HL-60 (cell line): ENCODE results near the gene TTLL1.

Experiments used
- CTCF ChIP-seq: IDR thresholded peaks from one replicate; pipeline ENCODE4 v1.5.1; 2011; ENCODE audit warnings: low read length, control low read depth, inconsistent platforms; ENCODE audit not compliant: insufficient read depth
- POLR2AphosphoS5 ChIP-seq: IDR thresholded peaks from 2 replicates; pipeline ENCODE4 v1.6.1; 2012; ENCODE audit warnings: low read depth

GRCh38 chr22:43001271-43002201 is 87.7 kb downstream of the TTLL1 start:
- TF ChIP-seq CTCF: no peak
- TF ChIP-seq POLR2AphosphoS5: no peak
